HL-60/S4 (cell line): ENCODE results near the gene PAFAH1B2.
"Not testable (repeated sequence)": the region's sequence is repeated elsewhere in the genome, so short reads cannot be mapped to it uniquely, and the experiment has no call there.

Experiments
- in situ Hi-C: fragments of 300-500 bp; cut with MboI; formaldehyde crosslinking; loops from 2 replicates; pipeline ENCODE4 v1.14.3; 2022; ENCODE audit warnings: low sequenced_read_pairs

Gene PAFAH1B2

GRCh38 chr11:117201658-117202305 is 57.7 kb downstream of the PAFAH1B2 start:
- in situ Hi-C loops: no loop called here

- in situ Hi-C loops: no loop called here
Observed at GRCh38 chr11:117202386-117203068, 58.4 kb downstream of the PAFAH1B2 start.

- in situ Hi-C loops: no loop called here
Observed at GRCh38 chr11:117203069-117203407, 59.0 kb downstream of the PAFAH1B2 start.

GRCh38 chr11:117204283-117205080 is 60.4 kb downstream of the PAFAH1B2 start:
- in situ Hi-C loops: no loop called here

- in situ Hi-C loops: no loop called here
Observed at GRCh38 chr11:117205211-117205818, 61.2 kb downstream of the PAFAH1B2 start.

GRCh38 chr11:117206111-117206510 is 62.0 kb downstream of the PAFAH1B2 start:
- in situ Hi-C loops: not testable (repeated sequence)

- in situ Hi-C loops: not testable (repeated sequence)
Observed at GRCh38 chr11:117206859-117207258, 62.8 kb downstream of the PAFAH1B2 start.

GRCh38 chr11:117207481-117207880 is 63.4 kb downstream of the PAFAH1B2 start:
- in situ Hi-C loops: not testable (repeated sequence)

GRCh38 chr11:117208710-117209109 is 64.6 kb downstream of the PAFAH1B2 start:
- in situ Hi-C loops: not testable (repeated sequence)

- in situ Hi-C loops: not testable (repeated sequence)
Observed at GRCh38 chr11:117209351-117210125, 65.5 kb downstream of the PAFAH1B2 start.

GRCh38 chr11:117210620-117211019 is 66.5 kb downstream of the PAFAH1B2 start:
- in situ Hi-C loops: no loop called here

- in situ Hi-C loops: no loop called here
Observed at GRCh38 chr11:117212697-117213355, 68.7 kb downstream of the PAFAH1B2 start.

- in situ Hi-C loops: no loop called here
Observed at GRCh38 chr11:117214404-117215110, 70.5 kb downstream of the PAFAH1B2 start.

- in situ Hi-C loops: no loop called here
Observed at GRCh38 chr11:117217141-117218084, 73.3 kb downstream of the PAFAH1B2 start.

GRCh38 chr11:117218133-117218915 is 74.2 kb downstream of the PAFAH1B2 start:
- in situ Hi-C loops: no loop called here

GRCh38 chr11:117219001-117219400 is 74.9 kb downstream of the PAFAH1B2 start:
- in situ Hi-C loops: no loop called here

GRCh38 chr11:117219455-117219854 is 75.4 kb downstream of the PAFAH1B2 start:
- in situ Hi-C loops: no loop called here

GRCh38 chr11:117219995-117220394 is 75.9 kb downstream of the PAFAH1B2 start:
- in situ Hi-C loops: no loop called here
